Mesothelial cell of epicardium (in vitro differentiated cells): ENCODE results near the gene OR8D2. TPM values are rescaled to one million over a fixed set of nuclear protein-coding genes. Genes with fewer than 3 reads are reported as not detected.

Experiments used
- DNase-seq, 2 experiments: peaks; one replicate each; pipeline ENCODE4 v3.0.0; 2021; ENCODE audit warnings: low spot score in 2 of 2; ENCODE audit not compliant: unreplicated experiment in 2 of 2
- H3K27ac Mint-ChIP-seq: 2 replicates; pipeline ENCODE4 v1.8.0; 2021; ENCODE audit warnings: mixed read lengths
- H3K27me3 Mint-ChIP-seq: 2 replicates; pipeline ENCODE4 v1.8.0; 2021; ENCODE audit warnings: low read depth, mixed read lengths
- H3K36me3 Mint-ChIP-seq: 2 replicates; pipeline ENCODE4 v1.8.0; 2021; ENCODE audit warnings: mixed read lengths
- H3K4me1 Mint-ChIP-seq: 2 replicates; pipeline ENCODE4 v1.8.0; 2021; ENCODE audit warnings: mixed read lengths
- H3K4me3 Mint-ChIP-seq: 2 replicates; pipeline ENCODE4 v1.8.0; 2021; ENCODE audit warnings: mild to moderate bottlenecking, moderate library complexity, mixed read lengths
- H3K9me3 Mint-ChIP-seq: 2 replicates; pipeline ENCODE4 v1.8.0; 2021; ENCODE audit warnings: mixed read lengths
- CTCF ChIP-seq: fragments of 200-600 bp; sonication (generic); IDR thresholded peaks from one replicate; pipeline ENCODE4 v1.5.0; 2021; ENCODE audit warnings: antibody characterized with exemption; ENCODE audit not compliant: unreplicated experiment
- total RNA-seq: library from RNA; stranded (reverse); gene quantifications from 3 replicates; pipeline ENCODE4 v1.2.1, GENCODE V29; 2021

Gene OR8D2
- total RNA-seq, 1 donor from 2014 or later: not detected

GRCh38 chr11:124307093-124307492 is 12.9 kb downstream of the OR8D2 start:
- Mint-ChIP-seq H3K4me1 (no peaks in the 10 kb centered on the region), H3K36me3 (no peaks in the 10 kb centered on the region), H3K9me3 (no peaks in the 10 kb centered on the region), H3K4me3 (no peak overlapping the region), H3K27ac (no peak overlapping the region), H3K27me3 (peaks cover 15% of the 10 kb centered on the region)
- DNase-seq: no peak
- no peak for TF ChIP-seq CTCF

GRCh38 chr11:124302347-124303125 is 17.5 kb downstream of the OR8D2 start:
- DNase-seq: no peak
- H3K4me3 Mint-ChIP-seq: no peak overlapping the region
- H3K9me3 Mint-ChIP-seq: no peaks in the 10 kb centered on the region
- H3K27me3 Mint-ChIP-seq: no peaks in the 10 kb centered on the region
- H3K4me1 Mint-ChIP-seq: no peaks in the 10 kb centered on the region
- H3K27ac Mint-ChIP-seq: no peak overlapping the region
- TF ChIP-seq CTCF: no peak
- no peaks in the 10 kb centered on the region for H3K36me3 Mint-ChIP-seq

- TF ChIP-seq CTCF: no peak
- Mint-ChIP-seq H3K4me3 (no peak overlapping the region), H3K36me3 (no peaks in the 10 kb centered on the region), H3K9me3 (no peaks in the 10 kb centered on the region), H3K27ac (no peak overlapping the region), H3K27me3 (no peaks in the 10 kb centered on the region), H3K4me1 (no peaks in the 10 kb centered on the region)
- no peak for DNase-seq
Observed at GRCh38 chr11:124301548-124301947, 18.4 kb downstream of the OR8D2 start.

GRCh38 chr11:124297921-124298320 is 22.1 kb downstream of the OR8D2 start:
- Mint-ChIP-seq H3K4me3 (no peak overlapping the region), H3K4me1 (no peaks in the 10 kb centered on the region), H3K36me3 (no peaks in the 10 kb centered on the region), H3K27me3 (peaks cover 3% of the 10 kb centered on the region), H3K9me3 (no peaks in the 10 kb centered on the region), H3K27ac (no peak overlapping the region)
- TF ChIP-seq CTCF: no peak
- DNase-seq: no peak

- TF ChIP-seq CTCF: no peak
- no peaks in the 10 kb centered on the region for H3K4me1 Mint-ChIP-seq
- no peak overlapping the region for H3K4me3 Mint-ChIP-seq
- no peak for DNase-seq
- H3K36me3 Mint-ChIP-seq: no peaks in the 10 kb centered on the region
- peaks cover 3% of the 10 kb centered on the region for H3K27me3 Mint-ChIP-seq
- peaks cover 6% of the 10 kb centered on the region for H3K9me3 Mint-ChIP-seq
- H3K27ac Mint-ChIP-seq: no peak overlapping the region
Observed at GRCh38 chr11:124296016-124296415, 24.0 kb downstream of the OR8D2 start.
